ENCODE measurements around the gene MMP25.
"Not testable (repeated sequence)": the region's sequence is repeated elsewhere in the genome, so short reads cannot be mapped to it uniquely, and the experiment has no call there.

DNA sequence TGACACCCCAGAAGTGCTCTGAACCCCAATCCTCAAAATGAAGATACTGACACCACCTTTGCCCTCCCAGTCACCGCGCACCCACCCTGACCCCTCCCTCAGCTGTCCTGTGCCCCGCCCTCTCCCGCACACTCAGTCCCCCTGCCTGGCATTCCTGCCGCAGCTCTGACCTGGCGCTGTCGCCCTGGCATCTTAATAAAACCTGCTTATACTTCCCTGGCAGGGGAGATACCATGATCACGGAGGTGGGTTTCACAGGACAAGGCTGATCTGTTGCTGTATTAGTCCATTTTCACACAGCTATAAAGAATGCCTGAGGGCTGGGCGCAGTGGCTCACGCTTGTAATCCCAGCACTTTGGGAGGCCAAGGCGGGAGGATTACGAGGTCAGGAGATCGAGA, 35.6 kb downstream of the MMP25 start:
- TF ChIP-seq, protein P1, sequence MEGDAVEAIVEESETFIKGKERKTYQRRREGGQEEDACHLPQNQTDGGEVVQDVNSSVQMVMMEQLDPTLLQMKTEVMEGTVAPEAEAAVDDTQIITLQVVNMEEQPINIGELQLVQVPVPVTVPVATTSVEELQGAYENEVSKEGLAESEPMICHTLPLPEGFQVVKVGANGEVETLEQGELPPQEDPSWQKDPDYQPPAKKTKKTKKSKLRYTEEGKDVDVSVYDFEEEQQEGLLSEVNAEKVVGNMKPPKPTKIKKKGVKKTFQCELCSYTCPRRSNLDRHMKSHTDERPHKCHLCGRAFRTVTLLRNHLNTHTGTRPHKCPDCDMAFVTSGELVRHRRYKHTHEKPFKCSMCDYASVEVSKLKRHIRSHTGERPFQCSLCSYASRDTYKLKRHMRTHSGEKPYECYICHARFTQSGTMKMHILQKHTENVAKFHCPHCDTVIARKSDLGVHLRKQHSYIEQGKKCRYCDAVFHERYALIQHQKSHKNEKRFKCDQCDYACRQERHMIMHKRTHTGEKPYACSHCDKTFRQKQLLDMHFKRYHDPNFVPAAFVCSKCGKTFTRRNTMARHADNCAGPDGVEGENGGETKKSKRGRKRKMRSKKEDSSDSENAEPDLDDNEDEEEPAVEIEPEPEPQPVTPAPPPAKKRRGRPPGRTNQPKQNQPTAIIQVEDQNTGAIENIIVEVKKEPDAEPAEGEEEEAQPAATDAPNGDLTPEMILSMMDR (conservative IDR thresholded peaks at IDR 0.05; ENCODE audit: low read length), result not testable (repeated sequence)
- not testable (repeated sequence) for TF ChIP-seq EZH2phosphoT487 (IDR thresholded peaks at IDR 0.05; ENCODE audit: borderline replicate concordance, low read depth, low read length)

Data from OCI-LY7 (cell line).